ENCODE measurements around the gene AKR1E2.

The AKR1E2 gene

GRCh38 chr10:4889959-4890358, 64.0 kb downstream of the AKR1E2 start:
- in situ Hi-C loops (cut with HindIII; ENCODE audit: low sequenced_read_pairs), result no loop called here

DNA sequence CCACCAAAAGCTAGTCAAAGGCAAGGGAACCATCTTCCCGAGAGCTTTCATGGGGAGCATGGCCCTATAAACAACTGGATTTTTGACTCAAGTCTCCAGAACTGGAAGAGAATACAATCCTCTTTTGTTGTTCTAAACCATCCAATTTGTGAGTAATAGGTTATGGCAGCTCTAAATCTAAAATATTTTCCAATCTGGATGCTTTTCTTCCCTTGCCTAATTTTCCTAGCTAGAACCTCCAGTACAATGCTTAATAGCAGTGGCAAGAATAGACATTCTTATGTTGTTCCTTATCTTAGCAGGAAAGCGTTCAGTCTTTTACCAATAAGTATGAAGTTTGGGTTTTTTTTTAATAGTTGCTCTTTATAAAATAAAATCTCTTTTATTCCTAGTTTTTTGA, 66.7 kb downstream of the AKR1E2 start:
- in situ Hi-C loops (cut with HindIII; ENCODE audit: low sequenced_read_pairs), result no loop called here

DNA sequence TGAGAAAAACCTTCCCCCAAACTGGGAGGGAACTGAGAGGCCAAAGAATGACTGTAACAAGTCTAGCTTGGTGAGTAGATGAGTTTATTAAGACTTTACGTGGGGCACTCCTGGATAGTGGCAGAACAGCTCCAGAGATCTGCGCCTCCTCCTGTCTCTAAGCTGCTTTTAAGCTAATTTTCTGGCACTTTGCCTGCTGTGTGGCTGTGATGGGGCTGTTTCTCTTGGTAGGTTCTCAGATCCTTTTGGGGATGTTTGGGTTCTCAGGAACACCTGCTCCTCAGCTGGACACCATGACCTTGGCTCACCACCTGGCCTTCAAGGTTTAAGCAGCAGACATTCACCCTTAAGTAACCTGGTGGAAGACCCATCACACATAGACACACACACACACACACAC, 68.3 kb downstream of the AKR1E2 start:
- in situ Hi-C loops (cut with HindIII; ENCODE audit: low sequenced_read_pairs), result no loop called here
